ENCODE measurements around the gene MARCKSL1.
"Not testable (repeated sequence)": the region's sequence is repeated elsewhere in the genome, so short reads cannot be mapped to it uniquely, and the experiment has no call there.

Gene MARCKSL1

DNA sequence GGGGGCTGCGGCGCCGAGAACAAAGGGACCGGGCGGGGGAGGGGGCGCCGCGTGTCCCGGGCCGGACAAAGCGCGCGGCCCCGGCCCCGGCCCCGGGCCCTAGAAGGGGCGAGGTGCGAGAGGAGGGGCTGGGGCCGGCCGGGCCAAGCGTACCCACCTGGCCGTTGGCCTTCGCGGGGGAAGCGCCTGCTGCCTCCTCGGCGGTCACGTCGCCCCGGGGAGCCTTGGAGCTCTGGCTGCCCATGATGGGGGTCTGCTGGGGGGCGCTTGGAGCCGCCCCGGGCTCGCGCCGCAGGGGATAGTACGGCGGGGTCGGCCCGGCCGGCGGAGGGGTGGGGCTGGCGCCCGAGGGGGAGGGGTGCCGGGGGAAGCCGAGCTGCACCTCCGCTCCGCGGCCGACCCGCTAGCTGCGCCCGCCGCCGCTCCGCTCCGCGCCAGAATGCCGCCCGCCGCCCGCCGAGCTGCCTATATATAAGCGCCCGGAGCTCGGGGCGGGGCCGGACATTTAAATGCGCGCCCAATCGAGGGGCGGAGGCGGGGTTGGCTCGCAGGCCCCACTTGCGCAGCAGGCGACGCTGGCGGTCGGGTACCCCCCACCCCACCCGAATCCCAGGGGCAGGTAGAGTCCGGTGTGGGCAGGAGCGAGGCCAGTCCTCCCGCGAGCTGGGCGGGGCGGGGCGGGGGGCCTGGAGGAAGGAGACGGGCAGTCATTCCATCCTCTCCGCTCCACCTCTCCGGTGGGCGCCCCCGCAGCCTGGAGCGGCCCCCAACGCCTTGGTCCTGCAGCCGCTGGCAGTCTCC is at the start of gene MARCKSL1:
Gene MARCKSL1 (minus strand): TSS at position 444 of the 801 bp plus-strand sequence. CDS start 200 bp downstream, at position 244.
- DNase-seq (ENCODE audit: low spot score), result peak; percentile 66

GRCh38 chr1:32380057-32380456 is 44.0 kb upstream of the MARCKSL1 start:
- no peak for DNase-seq (ENCODE audit: low spot score)

- no peak for DNase-seq (ENCODE audit: low spot score)
Observed at GRCh38 chr1:32377541-32378220, 41.6 kb upstream of the MARCKSL1 start.

GRCh38 chr1:32376199-32376598 is 40.2 kb upstream of the MARCKSL1 start:
- DNase-seq (ENCODE audit: low spot score), result no peak

DNA sequence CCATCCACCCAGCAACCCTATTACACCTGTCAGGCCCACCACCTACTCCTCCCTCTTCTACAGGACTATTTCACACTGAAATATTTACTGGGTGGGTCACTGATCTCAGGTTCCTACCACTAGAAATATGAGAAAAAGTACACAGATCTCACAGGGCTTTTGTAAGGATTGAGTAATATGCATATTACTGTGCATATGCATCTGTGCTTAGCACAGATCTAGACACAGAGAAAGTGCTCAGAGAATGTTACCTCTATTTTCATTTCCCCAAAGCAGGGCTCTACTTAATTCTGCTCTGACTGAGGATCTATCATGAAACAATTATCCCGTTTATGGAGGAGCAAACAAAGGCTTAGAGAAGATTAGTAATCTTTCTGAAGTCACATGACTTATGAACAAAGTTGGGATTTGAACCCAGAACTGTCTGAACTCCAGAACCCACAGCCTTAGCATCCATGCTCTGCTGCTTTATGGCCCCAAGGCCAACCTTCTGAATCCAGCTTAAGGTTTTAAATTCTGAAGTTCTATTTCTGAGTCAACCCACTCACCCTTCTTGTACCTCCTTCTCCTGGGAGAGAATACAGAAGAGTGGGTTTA is 38.1 kb upstream of the MARCKSL1 start:
- no peak for DNase-seq (ENCODE audit: low spot score)

GRCh38 chr1:32372149-32372756 is 36.2 kb upstream of the MARCKSL1 start:
- DNase-seq (ENCODE audit: low spot score), result no peak

DNA sequence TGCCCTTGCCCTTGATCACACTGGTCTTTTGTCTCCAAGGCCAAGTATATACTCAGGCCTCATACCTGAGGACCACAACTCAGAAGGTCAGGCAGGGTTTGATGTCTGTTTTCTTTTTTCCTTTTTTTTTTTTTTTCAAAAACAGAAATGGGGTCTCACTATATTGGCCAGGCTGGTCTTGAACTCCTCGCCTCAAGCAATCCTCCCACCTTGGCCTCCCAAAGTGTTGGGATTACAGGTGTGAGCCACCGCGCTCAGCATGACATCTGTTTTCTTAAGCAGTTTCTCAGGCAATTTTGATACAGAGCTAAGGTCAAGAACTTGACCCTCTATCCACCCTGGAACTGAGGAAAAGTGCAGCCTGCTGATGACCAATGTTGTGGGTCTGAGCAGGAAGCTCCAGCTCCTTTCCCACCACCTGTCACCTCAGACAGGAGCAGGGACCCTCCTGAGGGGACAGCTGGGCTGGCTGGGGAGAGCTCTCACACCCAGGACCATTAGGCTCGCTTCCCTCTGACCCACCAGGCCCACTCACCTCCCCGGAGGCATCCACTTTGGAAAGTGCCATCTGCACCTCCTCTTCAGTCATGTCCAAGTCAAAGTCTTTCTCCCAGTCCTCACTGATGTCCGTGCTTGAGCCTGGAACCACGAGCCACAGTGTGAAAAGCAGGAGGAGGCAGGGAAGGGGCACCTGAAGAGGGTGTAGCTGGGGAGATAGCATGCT is 32.0 kb upstream of the MARCKSL1 start:
- DNase-seq (ENCODE audit: low spot score), result no peak

GRCh38 chr1:32365445-32365844 is 29.4 kb upstream of the MARCKSL1 start:
- no peak for DNase-seq (ENCODE audit: low spot score)

GRCh38 chr1:32364836-32365235 is 28.8 kb upstream of the MARCKSL1 start:
- no peak for DNase-seq (ENCODE audit: low spot score)

GRCh38 chr1:32363713-32364112 is 27.7 kb upstream of the MARCKSL1 start:
- no peak for DNase-seq (ENCODE audit: low spot score)

- DNase-seq (ENCODE audit: low spot score), result no peak
Observed at GRCh38 chr1:32362474-32363313, 26.7 kb upstream of the MARCKSL1 start, which contains the start of the genes FAM229A and TSSK3. TSS of gene FAM229A (minus strand) at chr1:32362485. CDS start at chr1:32362091, 394 bp downstream. TSS of gene TSSK3 (plus strand) at chr1:32362539. CDS start at chr1:32362702, 163 bp downstream.

DNA sequence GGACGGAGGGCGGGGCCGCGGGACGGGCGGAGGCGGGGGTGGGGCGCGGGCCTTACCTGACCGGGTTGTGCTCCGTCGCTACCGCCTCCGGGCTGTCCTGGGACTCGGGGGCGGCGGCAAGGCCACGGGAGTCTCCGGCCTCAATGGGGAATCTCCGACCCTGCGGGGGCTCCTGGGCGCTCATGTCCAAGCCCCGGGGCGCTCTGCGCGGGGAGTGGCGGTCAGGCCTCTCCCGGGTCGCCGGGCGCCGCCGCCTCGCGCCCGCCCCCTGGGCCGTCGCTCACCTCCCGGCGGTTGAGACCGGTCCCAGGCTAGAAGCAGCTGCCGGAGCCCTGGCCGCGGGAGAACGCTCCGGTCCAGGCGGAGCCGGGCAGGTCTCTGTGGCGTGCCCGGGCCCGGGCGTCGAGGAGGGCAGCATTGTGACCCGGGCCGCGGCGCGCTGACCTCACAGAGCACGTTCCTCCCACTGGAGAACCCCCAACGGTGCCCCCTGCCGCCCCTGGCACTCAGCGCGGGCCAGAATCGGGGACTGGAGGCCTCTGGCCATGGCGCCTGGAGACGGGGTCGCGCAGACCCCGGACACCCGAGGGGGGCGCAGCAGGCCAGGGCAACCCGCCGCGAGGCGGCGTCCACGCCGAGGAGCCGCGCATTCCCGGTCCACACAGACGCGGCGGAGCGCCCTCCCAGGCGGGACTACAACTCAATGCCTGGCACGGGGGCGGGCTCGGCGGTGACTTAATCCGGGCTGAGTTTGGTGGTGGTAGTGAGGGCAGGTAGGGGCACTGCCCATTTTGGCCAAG is 25.8 kb upstream of the MARCKSL1 start:
- peak; percentile 43 for DNase-seq (ENCODE audit: low spot score)

DNA sequence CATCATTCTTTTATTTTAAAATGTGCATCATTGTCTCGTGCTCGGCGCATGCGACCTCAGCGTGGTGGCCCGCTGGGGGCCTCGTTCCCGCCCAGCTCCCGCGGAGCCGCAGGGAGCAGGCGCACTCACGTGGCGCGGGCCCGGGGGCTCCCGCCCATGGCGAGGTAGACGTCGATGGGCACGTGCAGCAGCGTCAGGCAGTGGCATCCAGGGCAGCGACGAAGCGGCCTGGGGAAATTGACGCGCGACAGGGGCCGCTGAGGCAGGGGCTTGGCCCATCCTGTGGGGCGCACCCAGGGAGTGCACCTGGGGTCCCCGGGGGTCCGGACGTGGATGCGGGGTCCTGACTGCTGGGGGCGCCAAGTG is 25.3 kb upstream of the MARCKSL1 start:
- DNase-seq (ENCODE audit: low spot score), result no peak

- no peak for DNase-seq (ENCODE audit: low spot score)
Observed at GRCh38 chr1:32358435-32358834, 22.4 kb upstream of the MARCKSL1 start.

DNA sequence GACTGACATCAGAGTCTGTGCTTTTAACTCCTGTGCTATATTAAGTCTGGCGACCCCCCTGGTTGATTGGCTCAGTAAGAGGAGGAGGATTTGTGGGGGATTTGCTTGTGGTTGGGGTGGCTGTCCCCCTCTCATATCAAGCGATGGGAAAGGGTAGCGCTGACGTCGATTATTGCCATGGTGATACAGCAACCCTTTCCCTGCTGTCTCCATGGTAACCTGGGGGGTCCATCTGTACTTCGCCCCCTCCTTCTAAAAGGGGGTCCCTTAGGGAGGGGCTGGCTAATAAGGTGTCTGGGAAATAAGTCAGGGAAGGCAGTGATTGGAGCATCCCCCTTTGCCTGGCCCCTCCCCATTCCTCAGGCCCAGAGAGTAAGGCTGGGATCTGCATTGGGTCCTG is 21.6 kb upstream of the MARCKSL1 start:
- DNase-seq (ENCODE audit: low spot score), result no peak

- DNase-seq (ENCODE audit: low spot score), result no peak
Observed at GRCh38 chr1:32356478-32356877, 20.4 kb upstream of the MARCKSL1 start.

DNA sequence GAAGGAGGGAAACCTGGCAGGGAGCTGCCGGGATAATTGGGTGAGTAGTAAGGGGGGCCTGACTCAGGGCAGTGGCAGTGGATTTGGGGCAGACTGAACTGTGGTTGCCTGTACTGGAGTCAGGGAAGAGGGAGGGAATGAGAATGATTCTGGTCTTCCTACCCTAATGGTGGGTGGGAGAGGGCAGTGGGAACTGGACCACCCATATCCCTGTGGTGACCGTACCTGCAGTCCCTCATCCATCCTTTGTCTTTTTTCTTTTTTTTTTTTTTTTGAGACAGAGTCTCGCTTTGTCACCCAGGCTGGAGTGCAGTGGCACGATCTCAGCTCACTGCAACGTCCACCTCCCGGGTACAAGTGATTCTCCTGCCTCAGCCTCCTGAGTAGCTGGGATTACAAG is 19.7 kb upstream of the MARCKSL1 start:
- not testable (repeated sequence) for DNase-seq (ENCODE audit: low spot score)

GRCh38 chr1:32353886-32354570 is 18.0 kb upstream of the MARCKSL1 start:
- peak; percentile 85 for DNase-seq (ENCODE audit: low spot score)

GRCh38 chr1:32353431-32353830 is 17.4 kb upstream of the MARCKSL1 start:
- DNase-seq (ENCODE audit: low spot score), result no peak
